ENCODE results near the gene COL23A1.
"Not testable (repeated sequence)": the region's sequence is repeated elsewhere in the genome, so short reads cannot be mapped to it uniquely, and the experiment has no call there.

GRCh38 chr5:178317727-178318126, 272.5 kb downstream of the COL23A1 start:
- TF ChIP-seq CTCF (IDR thresholded peaks at IDR 0.05; ENCODE audit: low read length); EZH2phosphoT487 (IDR thresholded peaks at IDR 0.05; ENCODE audit: low read length); EZH2 (optimal IDR thresholded peaks at IDR 0.05; ENCODE audit: low read depth, low read length): not testable (repeated sequence)

Measured in MM.1S (cell line).